H9 (cell line): Measurements from ENCODE around the gene KRT34. TPM values are rescaled to one million over a fixed set of nuclear protein-coding genes. Genes with fewer than 3 reads are reported as not detected.
A peak's percentile ranks its signal among the peaks of the same experiment; 100 is the strongest.

Source experiments
- DNase-seq: peaks from one replicate; pipeline ENCODE4 v3.0.0-alpha.2; 2017
- H2AFZ ChIP-seq: one replicate; pipeline ENCODE4 v1.6.1; 2013; ENCODE audit warnings: mild to moderate bottlenecking, low read length, control low read depth, moderate library complexity
- H2AK5ac ChIP-seq: 2 replicates; pipeline ENCODE4 v1.6.1; 2013; ENCODE audit warnings: low read length, control low read depth, mixed read lengths; ENCODE audit not compliant: insufficient read length
- H2BK120ac ChIP-seq: one replicate; pipeline ENCODE4 v1.6.1; 2013; ENCODE audit warnings: low read depth, mild to moderate bottlenecking, low read length, control low read depth, inconsistent platforms; ENCODE audit not compliant: poor library complexity, severe bottlenecking
- H2BK12ac ChIP-seq: 2 replicates; pipeline ENCODE4 v1.6.1; 2013; ENCODE audit warnings: low read length, control low read depth, mixed read lengths, low read depth; ENCODE audit not compliant: insufficient read length
- H2BK15ac ChIP-seq: 2 replicates; pipeline ENCODE4 v1.6.1; 2013; ENCODE audit warnings: low read depth, low read length, control low read depth
- H2BK20ac ChIP-seq: one replicate; pipeline ENCODE4 v1.6.1; 2013; ENCODE audit warnings: low read depth, mild to moderate bottlenecking, low read length, control low read depth, inconsistent platforms; ENCODE audit not compliant: poor library complexity, severe bottlenecking
- H2BK5ac ChIP-seq: 2 replicates; pipeline ENCODE4 v1.6.1; 2013; ENCODE audit warnings: low read length, control low read depth, mixed read lengths; ENCODE audit not compliant: insufficient read length
- H3K14ac ChIP-seq: 2 replicates; pipeline ENCODE4 v1.6.1; 2013; ENCODE audit warnings: low read length, control low read depth; ENCODE audit not compliant: insufficient read depth
- H3K18ac ChIP-seq: 2 replicates; pipeline ENCODE4 v1.6.1; 2013; ENCODE audit warnings: low read depth, mild to moderate bottlenecking, mixed read lengths, low read length, control low read depth; ENCODE audit not compliant: insufficient read length
- H3K23ac ChIP-seq: 2 replicates; pipeline ENCODE4 v1.6.1; 2013; ENCODE audit warnings: low read length, control low read depth, mixed read lengths, low read depth; ENCODE audit not compliant: insufficient read length
- H3K23me2 ChIP-seq: 2 replicates; pipeline ENCODE4 v1.6.1; 2013; ENCODE audit warnings: low read depth, mild to moderate bottlenecking, mixed read lengths, low read length, control low read depth; ENCODE audit not compliant: insufficient read length, poor library complexity, severe bottlenecking
- H3K27ac ChIP-seq: 2 replicates; pipeline ENCODE4 v1.5.1; 2013; ENCODE audit warnings: low read length, control low read depth, mixed read lengths, low read depth; ENCODE audit not compliant: insufficient read length
- H3K27me3 ChIP-seq: 2 replicates; pipeline ENCODE4 v1.6.1; 2013; ENCODE audit warnings: low read length, control low read depth, inconsistent platforms; ENCODE audit not compliant: insufficient read depth
- H3K4ac ChIP-seq: 2 replicates; pipeline ENCODE4 v1.6.1; 2013; ENCODE audit warnings: low read depth, mild to moderate bottlenecking, control low read depth, inconsistent platforms, low read length, moderate library complexity
- H3K4me1 ChIP-seq: 2 replicates; pipeline ENCODE4 v1.6.1; 2013; ENCODE audit warnings: low read length, control low read depth, inconsistent platforms; ENCODE audit not compliant: insufficient read depth
- H3K4me2 ChIP-seq: 2 replicates; pipeline ENCODE4 v1.6.1; 2013; ENCODE audit warnings: low read length, control low read depth, mixed read lengths; ENCODE audit not compliant: insufficient read length, insufficient read depth
- H3K56ac ChIP-seq: 2 replicates; pipeline ENCODE4 v1.6.1; 2013; ENCODE audit warnings: low read depth, mild to moderate bottlenecking, mixed read lengths, low read length, control low read depth; ENCODE audit not compliant: insufficient read length
- H3K79me1 ChIP-seq: 2 replicates; pipeline ENCODE4 v1.6.1; 2013; ENCODE audit warnings: low read depth, mild to moderate bottlenecking, moderate library complexity, low read length, control low read depth, inconsistent platforms; ENCODE audit not compliant: insufficient read depth, poor library complexity, severe bottlenecking
- H3K79me2 ChIP-seq: 2 replicates; pipeline ENCODE4 v1.6.1; 2013; ENCODE audit warnings: low read length, control low read depth, inconsistent platforms; ENCODE audit not compliant: insufficient read depth
- H3K9ac ChIP-seq: 2 replicates; pipeline ENCODE4 v1.6.1; 2013; ENCODE audit warnings: low read length, control low read depth, mixed read lengths; ENCODE audit not compliant: insufficient read length; ENCODE audit errors: extremely low read depth
- H3K9me3 ChIP-seq: one replicate; pipeline ENCODE4 v1.6.1; 2013; ENCODE audit warnings: low read depth, low read length, inconsistent platforms; ENCODE audit not compliant: control insufficient read depth
- H3T11ph ChIP-seq: one replicate; pipeline ENCODE4 v1.6.1; 2013; ENCODE audit warnings: mild to moderate bottlenecking, low read length, control low read depth, inconsistent platforms
- H4K20me1 ChIP-seq: one replicate; pipeline ENCODE4 v1.6.1; 2013; ENCODE audit not compliant: control insufficient read depth, insufficient read length, insufficient read depth
- H4K5ac ChIP-seq: 2 replicates; pipeline ENCODE4 v1.6.1; 2013; ENCODE audit warnings: low read depth, mild to moderate bottlenecking, mixed read lengths, low read length, control low read depth; ENCODE audit not compliant: insufficient read length
- H4K8ac ChIP-seq: replicated peaks from 2 replicates; pipeline ENCODE4 v1.6.1; 2013; ENCODE audit warnings: low read length, control low read depth, mixed read lengths, low read depth; ENCODE audit not compliant: insufficient read length
- H4K91ac ChIP-seq: 2 replicates; pipeline ENCODE4 v1.6.1; 2013; ENCODE audit warnings: low read depth, mild to moderate bottlenecking, moderate library complexity, mixed read lengths, low read length, control low read depth; ENCODE audit not compliant: insufficient read length
- H3K27ac Mint-ChIP-seq, 3 experiments: 2 replicates in 2 of 3; 3 replicates in 1 of 3; pipeline ENCODE4 v1.8.0; 2020 to 2021; ENCODE audit warnings: mixed read lengths in 3 of 3, mild to moderate bottlenecking in 1 of 3, moderate library complexity in 1 of 3
- H3K27me3 Mint-ChIP-seq: 2 replicates; pipeline ENCODE4 v1.8.0; 2021; ENCODE audit warnings: low read depth, mild to moderate bottlenecking, moderate library complexity, mixed read lengths
- H3K36me3 Mint-ChIP-seq, 3 experiments: 2 replicates in 2 of 3; 3 replicates in 1 of 3; pipeline ENCODE4 v1.8.0; 2020 to 2021; ENCODE audit warnings: low read depth in 3 of 3, mixed read lengths in 3 of 3; ENCODE audit not compliant: insufficient read depth in 1 of 3
- H3K4me1 Mint-ChIP-seq, 2 experiments: 2 replicates each; pipeline ENCODE4 v1.8.0; 2020; ENCODE audit warnings: mixed read lengths in 2 of 2
- H3K4me3 Mint-ChIP-seq, 2 experiments: 2 replicates in 1 of 2; 3 replicates in 1 of 2; pipeline ENCODE4 v1.8.0; 2020 to 2021; ENCODE audit warnings: mild to moderate bottlenecking in 2 of 2, mixed read lengths in 2 of 2, moderate library complexity in 1 of 2
- H3K9me3 Mint-ChIP-seq, 2 experiments: 2 replicates in 1 of 2; 3 replicates in 1 of 2; pipeline ENCODE4 v1.8.0; 2020; ENCODE audit warnings: mild to moderate bottlenecking in 2 of 2, mixed read lengths in 2 of 2, moderate library complexity in 1 of 2
- CTCF ChIP-seq: fragments of 200-600 bp; sonication (generic); conservative IDR thresholded peaks from 3 replicates; pipeline ENCODE4 v1.8.0; 2021; ENCODE audit warnings: antibody characterized with exemption, mild to moderate bottlenecking
- WGBS: extraction: QIAGEN DNeasy Blood & Tissue Kit; methylation state at CpG from one replicate; pipeline ENCODE4 v1.1.7; 2013; ENCODE audit warnings: missing lambda C conversion rate, low lambda C conversion rate, mixed read lengths; ENCODE audit not compliant: insufficient read length; ENCODE audit errors: extremely low coverage; 5-methylcytosine and 5-hydroxymethylcytosine counted together
- total RNA-seq: library from RNA; stranded (reverse); gene quantifications from 2 replicates; pipeline ENCODE4 v1.2.1, GENCODE V29; 2021

Gene KRT34
- total RNA-seq, 1 experiment from 2014 or later: not detected

DNA sequence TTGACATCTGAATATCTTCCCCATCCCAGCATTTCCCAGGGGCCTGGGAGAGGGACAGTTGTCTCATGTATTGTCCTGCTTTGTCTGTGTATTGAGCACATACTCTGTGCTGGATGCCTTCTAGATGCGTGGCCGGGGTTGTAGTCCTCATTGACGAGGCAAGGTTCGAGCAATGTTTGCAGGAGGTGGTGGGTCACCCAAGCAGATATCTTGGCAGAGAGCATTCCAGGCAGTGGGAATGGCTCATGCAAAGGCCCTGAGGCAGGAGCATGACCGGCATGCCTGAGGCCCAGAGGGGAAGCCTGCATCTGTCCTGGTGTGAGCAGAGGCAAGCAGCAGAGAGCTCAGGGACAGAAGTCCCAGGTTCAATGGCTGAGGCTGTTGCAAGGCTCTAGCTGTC, 49.0 kb downstream of the KRT34 start:
- Histone ChIP-seq H3K27me3 (no peaks in the 10 kb centered on the region), H2BK120ac (no peak overlapping the region), H2AK5ac (no peak overlapping the region), H3K18ac (no peak overlapping the region), H3K14ac (no peak overlapping the region), H4K20me1 (no peaks in the 10 kb centered on the region), H2BK20ac (no peak overlapping the region), H3K23ac (no peak overlapping the region), H2BK15ac (no peak overlapping the region), H3K9ac (no peak overlapping the region), H4K8ac (no peak overlapping the region), H3K79me1 (no peaks in the 10 kb centered on the region), H3K56ac (no peak overlapping the region), H2BK12ac (no peak overlapping the region), H3K79me2 (no peaks in the 10 kb centered on the region), H4K5ac (no peak overlapping the region), H4K91ac (no peak overlapping the region), H2AFZ (no peak overlapping the region), H3K23me2 (no peaks in the 10 kb centered on the region), H3K4me2 (no peak overlapping the region), H3K4ac (no peak overlapping the region), H3T11ph (no peak overlapping the region), H3K9me3 (no peaks in the 10 kb centered on the region), H3K27ac (no peak overlapping the region), H3K4me1 (no peaks in the 10 kb centered on the region), H2BK5ac (no peak overlapping the region)
- Mint-ChIP-seq H3K9me3 (no peaks in the 10 kb centered on the region; a peak in 2 of 5 replicates), H3K4me1 (peaks cover 0 to 9% of the 10 kb centered on the region in 2 experiments; a peak in 3 of 4 replicates), H3K36me3 (no peaks in the 10 kb centered on the region; a peak in 1 of 7 replicates), H3K27me3 (peaks cover 4% of the 10 kb centered on the region; the same call in 1 of the 2 replicates), H3K4me3 (no peak overlapping the region), H3K27ac (peak overlapping the region in 1 of 3 experiments; percentile 87; a peak in 2 of 7 replicates)
- no CpG with 5 or more reads among the region's 5 CpGs for WGBS
- TF ChIP-seq CTCF: no peak
- no peak for DNase-seq
